Activated naive CD8-positive, alpha-beta T cell (primary cell): ENCODE results near the gene FIBP.

Experiments used
- H3K27ac Mint-ChIP-seq: one replicate; pipeline ENCODE4 v1.8.0; 2021; ENCODE audit warnings: mixed read lengths
- H3K27me3 Mint-ChIP-seq: one replicate; pipeline ENCODE4 v1.8.0; 2021; ENCODE audit warnings: mixed read lengths
- H3K36me3 Mint-ChIP-seq: one replicate; pipeline ENCODE4 v1.8.0; 2021; ENCODE audit warnings: mixed read lengths
- H3K4me1 Mint-ChIP-seq: one replicate; pipeline ENCODE4 v1.8.0; 2021; ENCODE audit warnings: low read depth, mixed read lengths
- H3K4me3 Mint-ChIP-seq: one replicate; pipeline ENCODE4 v1.8.0; 2021; ENCODE audit warnings: mild to moderate bottlenecking, mixed read lengths
- H3K9me3 Mint-ChIP-seq: one replicate; pipeline ENCODE4 v1.8.0; 2021; ENCODE audit warnings: low read depth, mixed read lengths

The FIBP gene

GRCh38 chr11:65863889-65864705 is 24.2 kb downstream of the FIBP start:
- Mint-ChIP-seq H3K9me3 (no peaks in the 10 kb centered on the region), H3K36me3 (no peaks in the 10 kb centered on the region), H3K27me3 (no peaks in the 10 kb centered on the region), H3K4me3 (no peak overlapping the region), H3K4me1 (peaks cover 22% of the 10 kb centered on the region), H3K27ac (no peak overlapping the region)

GRCh38 chr11:65862941-65863888 is 25.1 kb downstream of the FIBP start:
- H3K4me3 Mint-ChIP-seq = peak overlapping the region; percentile 20
- H3K4me1 Mint-ChIP-seq = peaks cover 29% of the 10 kb centered on the region
- no peaks in the 10 kb centered on the region for H3K9me3 Mint-ChIP-seq
- no peak overlapping the region for H3K27ac Mint-ChIP-seq
- H3K36me3 Mint-ChIP-seq = no peaks in the 10 kb centered on the region
- H3K27me3 Mint-ChIP-seq = no peaks in the 10 kb centered on the region

GRCh38 chr11:65862191-65862735 is 26.0 kb downstream of the FIBP start:
- Mint-ChIP-seq H3K27ac (peak overlapping the region; percentile 52), H3K4me1 (peaks cover 25% of the 10 kb centered on the region), H3K36me3 (no peaks in the 10 kb centered on the region), H3K4me3 (peak overlapping the region; percentile 95), H3K9me3 (no peaks in the 10 kb centered on the region), H3K27me3 (no peaks in the 10 kb centered on the region)

- H3K9me3 Mint-ChIP-seq = no peaks in the 10 kb centered on the region
- peaks cover 2% of the 10 kb centered on the region for H3K36me3 Mint-ChIP-seq
- H3K4me3 Mint-ChIP-seq = peak overlapping the region; percentile 95
- H3K4me1 Mint-ChIP-seq = peaks cover 25% of the 10 kb centered on the region
- no peaks in the 10 kb centered on the region for H3K27me3 Mint-ChIP-seq
- H3K27ac Mint-ChIP-seq = no peak overlapping the region
Measured at GRCh38 chr11:65861533-65862183, 26.6 kb downstream of the FIBP start.

- H3K27ac Mint-ChIP-seq = peak overlapping the region; percentile 99
- no peaks in the 10 kb centered on the region for H3K9me3 Mint-ChIP-seq
- peaks cover 4% of the 10 kb centered on the region for H3K36me3 Mint-ChIP-seq
- no peaks in the 10 kb centered on the region for H3K27me3 Mint-ChIP-seq
- H3K4me1 Mint-ChIP-seq = peaks cover 30% of the 10 kb centered on the region
- peak overlapping the region; percentile 95 for H3K4me3 Mint-ChIP-seq
Measured at GRCh38 chr11:65861165-65861505, 27.1 kb downstream of the FIBP start.

GRCh38 chr11:65860278-65861164 is 27.8 kb downstream of the FIBP start, which contains the start of gene MUS81:
TSS of gene MUS81 (plus strand) at chr11:65860433. CDS start at chr11:65860754, 321 bp downstream.
- H3K4me1 Mint-ChIP-seq = peaks cover 36% of the 10 kb centered on the region
- H3K9me3 Mint-ChIP-seq = no peaks in the 10 kb centered on the region
- peak within 1 kb of the TSS; percentile 99 for H3K27ac Mint-ChIP-seq
- H3K36me3 Mint-ChIP-seq = peaks cover 4% of the 10 kb centered on the region
- H3K4me3 Mint-ChIP-seq = peak within 1 kb of the TSS; percentile 95
- H3K27me3 Mint-ChIP-seq = no peaks in the 10 kb centered on the region

GRCh38 chr11:65859812-65860277 is 28.4 kb downstream of the FIBP start:
- Mint-ChIP-seq H3K4me1 (peaks cover 40% of the 10 kb centered on the region), H3K27ac (peak overlapping the region; percentile 99), H3K9me3 (no peaks in the 10 kb centered on the region), H3K4me3 (peak overlapping the region; percentile 95), H3K27me3 (no peaks in the 10 kb centered on the region), H3K36me3 (peaks cover 4% of the 10 kb centered on the region)

- peak overlapping the region; percentile 99 for H3K27ac Mint-ChIP-seq
- H3K36me3 Mint-ChIP-seq = peaks cover 7% of the 10 kb centered on the region
- H3K9me3 Mint-ChIP-seq = no peaks in the 10 kb centered on the region
- peaks cover 46% of the 10 kb centered on the region for H3K4me1 Mint-ChIP-seq
- H3K27me3 Mint-ChIP-seq = no peaks in the 10 kb centered on the region
- H3K4me3 Mint-ChIP-seq = peak overlapping the region; percentile 95
Measured at GRCh38 chr11:65859095-65859811, 29.0 kb downstream of the FIBP start.

GRCh38 chr11:65858681-65859087 is 29.6 kb downstream of the FIBP start:
- no peaks in the 10 kb centered on the region for H3K27me3 Mint-ChIP-seq

GRCh38 chr11:65857853-65858680 is 30.2 kb downstream of the FIBP start, which contains the start of gene CFL1:
TSS of gene CFL1 (minus strand) at chr11:65858180. CDS start at chr11:65858099, 81 bp downstream.
- peak within 1 kb of the TSS; percentile 99 for H3K27ac Mint-ChIP-seq
- H3K9me3 Mint-ChIP-seq = no peaks in the 10 kb centered on the region
- H3K36me3 Mint-ChIP-seq = peaks cover 7% of the 10 kb centered on the region
- H3K27me3 Mint-ChIP-seq = no peaks in the 10 kb centered on the region
- H3K4me3 Mint-ChIP-seq = peak within 1 kb of the TSS; percentile 97
- H3K4me1 Mint-ChIP-seq = peaks cover 53% of the 10 kb centered on the region

More at GRCh38 chr11:65858681-65859087, 29.6 kb downstream of the FIBP start:
- Mint-ChIP-seq H3K36me3 (peaks cover 7% of the 10 kb centered on the region), H3K27ac (peak overlapping the region; percentile 99), H3K4me3 (peak overlapping the region; percentile 95), H3K9me3 (no peaks in the 10 kb centered on the region), H3K4me1 (peaks cover 49% of the 10 kb centered on the region)

GRCh38 chr11:65857500-65857852 is 30.8 kb downstream of the FIBP start:
- Mint-ChIP-seq H3K36me3 (peaks cover 7% of the 10 kb centered on the region), H3K4me3 (peak overlapping the region; percentile 97)

GRCh38 chr11:65856689-65857499 is 31.4 kb downstream of the FIBP start:
- peak overlapping the region; percentile 93 for H3K27ac Mint-ChIP-seq
- peaks cover 11% of the 10 kb centered on the region for H3K36me3 Mint-ChIP-seq
- H3K4me3 Mint-ChIP-seq = peak overlapping the region; percentile 97
- H3K27me3 Mint-ChIP-seq = no peaks in the 10 kb centered on the region
- peaks cover 51% of the 10 kb centered on the region for H3K4me1 Mint-ChIP-seq
- no peaks in the 10 kb centered on the region for H3K9me3 Mint-ChIP-seq

More at GRCh38 chr11:65857500-65857852, 30.8 kb downstream of the FIBP start:
- H3K27ac Mint-ChIP-seq = no peak overlapping the region
- no peaks in the 10 kb centered on the region for H3K9me3 Mint-ChIP-seq
- peaks cover 50% of the 10 kb centered on the region for H3K4me1 Mint-ChIP-seq
- H3K27me3 Mint-ChIP-seq = no peaks in the 10 kb centered on the region
